HG02943 (cell line): Measurements from ENCODE around the gene STAT6.
A peak's percentile ranks its signal among the peaks of the same experiment; 100 is the strongest.
"Not testable (repeated sequence)": the region's sequence is repeated elsewhere in the genome, so short reads cannot be mapped to it uniquely, and the experiment has no call there.

ENCODE experiments used
- ATAC-seq: cut with Tn5 transposase; IDR thresholded peaks from one replicate; pipeline ENCODE4 v1.9.1; 2021; ENCODE audit warnings: mild to moderate bottlenecking, low read depth, moderate library complexity; ENCODE audit not compliant: unreplicated experiment

The STAT6 gene

GRCh38 chr12:57089271-57090245 lies 21.6 kb downstream of the STAT6 start:
- no peak for ATAC-seq

GRCh38 chr12:57088354-57089270 lies 22.6 kb downstream of the STAT6 start, which contains the start of gene NAB2:
Gene NAB2 (plus strand): TSS chr12:57089114. CDS start chr12:57089272, 158 bp downstream.
- peak; percentile 55 for ATAC-seq

GRCh38 chr12:57087691-57088353 lies 23.3 kb downstream of the STAT6 start:
- ATAC-seq: peak; percentile 29

GRCh38 chr12:57087010-57087690 lies 24.0 kb downstream of the STAT6 start:
- ATAC-seq: peak; percentile 23

- ATAC-seq: no peak
Observed at GRCh38 chr12:57086493-57087009, 24.6 kb downstream of the STAT6 start.

- no peak for ATAC-seq
Observed at GRCh38 chr12:57085999-57086492, 25.1 kb downstream of the STAT6 start.

GRCh38 chr12:57080855-57081254 lies 30.3 kb downstream of the STAT6 start:
- no peak for ATAC-seq

- no peak for ATAC-seq
Observed at GRCh38 chr12:57079821-57080220, 31.3 kb downstream of the STAT6 start.

- ATAC-seq: peak; percentile 96
Observed at GRCh38 chr12:57078519-57079404, 32.4 kb downstream of the STAT6 start, which contains the start of gene NEMP1. Gene NEMP1 (minus strand): TSS chr12:57078791. CDS start chr12:57078745, 46 bp downstream.

- not testable (repeated sequence) for ATAC-seq
Observed at GRCh38 chr12:57073566-57074450, 37.4 kb downstream of the STAT6 start.

GRCh38 chr12:57072661-57073060 lies 38.5 kb downstream of the STAT6 start:
- ATAC-seq: no peak

GRCh38 chr12:57069523-57069922 lies 41.6 kb downstream of the STAT6 start:
- no peak for ATAC-seq

GRCh38 chr12:57066245-57066644 lies 44.9 kb downstream of the STAT6 start:
- no peak for ATAC-seq

GRCh38 chr12:57063991-57064685 lies 47.0 kb downstream of the STAT6 start:
- no peak for ATAC-seq

- no peak for ATAC-seq
Observed at GRCh38 chr12:57058454-57058853, 52.7 kb downstream of the STAT6 start.

- no peak for ATAC-seq
Observed at GRCh38 chr12:57057067-57057751, 54.0 kb downstream of the STAT6 start.
